ENCODE results near the gene TBXAS1. TPM values are rescaled to one million over a fixed set of nuclear protein-coding genes. Genes with fewer than 3 reads are reported as not detected.

Gene TBXAS1
- total and polyA plus RNA-seq, 4 donors, result 4.1 to 22.4 (median 12.2) TPM

- H3K27me3 ChIP-seq (ENCODE audit: control insufficient read depth in 4 of 4, insufficient read depth in 4 of 4, low read length in 3 of 4), result no peaks in the 10 kb centered on the region
- no peak overlapping the region for H3K27ac ChIP-seq (ENCODE audit: low read depth in 1 of 2, low read length in 2 of 2)
- H3K4me1 ChIP-seq (ENCODE audit: control insufficient read depth in 4 of 4, insufficient read depth in 4 of 4, low read length in 3 of 4), result peaks cover 0 to 2% (median 1%) of the 10 kb centered on the region in 4 donors
- DNase-seq (ENCODE audit: low spot score), result no peak
- no peak overlapping the region for H3K9ac ChIP-seq (ENCODE audit: low read depth in 1 of 2, low read length in 2 of 2)
- 93% methylated on average over 15 of the region's 15 CpGs for WGBS
- H3K36me3 ChIP-seq (ENCODE audit: control insufficient read depth in 4 of 4, insufficient read depth in 3 of 4, low read depth in 1 of 4, low read length in 3 of 4), result no peaks in the 10 kb centered on the region
- no peak overlapping the region for H3K4me3 ChIP-seq (ENCODE audit: low read depth in 1 of 3, low read length in 3 of 3)
- TF ChIP-seq SP1 (IDR thresholded peaks at IDR 0.05) (no peak), ZBTB33 (IDR thresholded peaks at IDR 0.05) (no peak), HNF4A (conservative IDR thresholded peaks at IDR 0.05) (no peak), REST (IDR thresholded peaks at IDR 0.05) (no peak), GABPA (IDR thresholded peaks at IDR 0.05 in 1 of 2, conservative IDR thresholded peaks at IDR 0.05 in 1 of 2) (no peak), YY1 (IDR thresholded peaks at IDR 0.05) (no peak), FOXA1 (IDR thresholded peaks at IDR 0.05) (no peak), JUND (IDR thresholded peaks at IDR 0.05) (no peak), FOXA2 (IDR thresholded peaks at IDR 0.05) (no peak), RAD21 (IDR thresholded peaks at IDR 0.05) (no peak)
- H3K9me3 ChIP-seq (ENCODE audit: control insufficient read depth in 4 of 4, low read length in 3 of 4), result no peaks in the 10 kb centered on the region
These were observed 188.5 kb downstream of the TBXAS1 start for GRCh38 chr7:140017543-140017942.

- no peak for TF ChIP-seq TAF1 (conservative IDR thresholded peaks at IDR 0.05)
- TF ChIP-seq GABPA (IDR thresholded peaks at IDR 0.05 in 1 of 2, conservative IDR thresholded peaks at IDR 0.05 in 1 of 2), result no peak
- TF ChIP-seq FOXA1 (IDR thresholded peaks at IDR 0.05), result no peak
- no peak for TF ChIP-seq EGR1 (IDR thresholded peaks at IDR 0.05; ENCODE audit: low read depth in 2 of 2)
- no peak for TF ChIP-seq JUND (IDR thresholded peaks at IDR 0.05)
- no peak for TF ChIP-seq HNF4G (IDR thresholded peaks at IDR 0.05)
- TF ChIP-seq REST (IDR thresholded peaks at IDR 0.05), result no peak
- TF ChIP-seq YY1 (IDR thresholded peaks at IDR 0.05), result no peak
- TF ChIP-seq HNF4A (conservative IDR thresholded peaks at IDR 0.05), result no peak
- TF ChIP-seq SP1 (IDR thresholded peaks at IDR 0.05), result no peak
- TF ChIP-seq RXRA (IDR thresholded peaks at IDR 0.05), result no peak
- TF ChIP-seq CTCF (IDR thresholded peaks at IDR 0.05; ENCODE audit: low read depth, low read length, missing input control), result no peak
- TF ChIP-seq MAX (IDR thresholded peaks at IDR 0.05), result no peak
- no peak for TF ChIP-seq ATF3 (IDR thresholded peaks at IDR 0.05)
- H3K36me3 ChIP-seq (ENCODE audit: control insufficient read depth in 4 of 4, insufficient read depth in 3 of 4, low read depth in 1 of 4, low read length in 3 of 4), result no peaks in the 10 kb centered on the region
- no peaks in the 10 kb centered on the region for H3K27me3 ChIP-seq (ENCODE audit: control insufficient read depth in 4 of 4, insufficient read depth in 4 of 4, low read length in 3 of 4)
- no peak for DNase-seq (ENCODE audit: low spot score)
- H3K4me3 ChIP-seq (ENCODE audit: low read depth in 1 of 3, low read length in 3 of 3), result no peak overlapping the region
- H3K9me3 ChIP-seq (ENCODE audit: control insufficient read depth in 4 of 4, low read length in 3 of 4), result no peaks in the 10 kb centered on the region
- H3K4me1 ChIP-seq (ENCODE audit: control insufficient read depth in 4 of 4, insufficient read depth in 4 of 4, low read length in 3 of 4), result peaks cover 0 to 7% (median 5%) of the 10 kb centered on the region in 4 donors
- 92% methylated on average over 9 of the region's 9 CpGs for WGBS
- H3K27ac ChIP-seq (ENCODE audit: low read depth in 1 of 2, low read length in 2 of 2), result no peak overlapping the region
- H3K9ac ChIP-seq (ENCODE audit: low read depth in 1 of 2, low read length in 2 of 2), result no peak overlapping the region
These were observed 189.3 kb downstream of the TBXAS1 start for GRCh38 chr7:140018125-140019043.

Measured in liver (tissue), 9 donors.